Measurements from ENCODE around the gene CASK.
"Not testable (repeated sequence)": the region's sequence is repeated elsewhere in the genome, so short reads cannot be mapped to it uniquely, and the experiment has no call there.

CASK gene

DNA sequence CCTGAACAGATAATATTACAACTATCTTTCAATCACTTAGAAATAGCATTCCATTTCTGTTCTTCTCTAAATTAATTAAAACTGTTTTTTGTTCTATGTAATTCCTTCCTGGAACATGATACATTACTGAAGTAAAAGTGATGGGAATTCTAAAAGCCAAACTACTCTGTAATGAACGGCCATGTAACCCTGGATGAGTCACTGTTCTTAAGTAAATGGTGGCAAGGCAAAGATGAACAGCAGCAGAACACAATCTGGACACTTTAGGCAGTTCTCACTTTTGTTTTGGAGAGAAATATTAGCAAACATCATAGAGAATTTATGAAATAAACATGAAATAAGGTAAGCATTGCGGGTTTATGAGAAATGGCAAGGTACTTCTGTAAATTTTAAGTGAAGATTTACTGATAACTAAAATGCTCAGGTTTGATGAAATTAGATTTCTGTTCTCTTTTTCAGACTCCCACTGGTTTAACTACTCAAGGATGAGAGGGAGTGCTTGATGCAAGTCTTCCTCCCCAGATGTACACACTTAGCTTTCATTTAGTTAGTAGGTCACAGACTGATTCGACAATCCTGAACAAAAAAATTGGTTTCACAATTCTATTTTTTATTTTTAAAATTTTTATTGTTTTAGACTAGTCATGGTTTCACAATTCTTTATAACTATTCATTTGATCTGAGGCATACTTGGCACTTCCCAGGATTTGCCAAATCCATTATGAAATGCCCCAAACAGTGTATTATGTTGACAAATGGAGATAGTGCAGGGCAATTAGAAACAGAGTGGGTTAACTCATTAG lies 200.3 kb downstream of the CASK start:
- DNase-seq, result no peak

GRCh38 chrX:41722214-41722613 lies 201.1 kb downstream of the CASK start:
- no peak for DNase-seq

- DNase-seq, result no peak
Observed at GRCh38 chrX:41721590-41721989, 201.8 kb downstream of the CASK start.

DNA sequence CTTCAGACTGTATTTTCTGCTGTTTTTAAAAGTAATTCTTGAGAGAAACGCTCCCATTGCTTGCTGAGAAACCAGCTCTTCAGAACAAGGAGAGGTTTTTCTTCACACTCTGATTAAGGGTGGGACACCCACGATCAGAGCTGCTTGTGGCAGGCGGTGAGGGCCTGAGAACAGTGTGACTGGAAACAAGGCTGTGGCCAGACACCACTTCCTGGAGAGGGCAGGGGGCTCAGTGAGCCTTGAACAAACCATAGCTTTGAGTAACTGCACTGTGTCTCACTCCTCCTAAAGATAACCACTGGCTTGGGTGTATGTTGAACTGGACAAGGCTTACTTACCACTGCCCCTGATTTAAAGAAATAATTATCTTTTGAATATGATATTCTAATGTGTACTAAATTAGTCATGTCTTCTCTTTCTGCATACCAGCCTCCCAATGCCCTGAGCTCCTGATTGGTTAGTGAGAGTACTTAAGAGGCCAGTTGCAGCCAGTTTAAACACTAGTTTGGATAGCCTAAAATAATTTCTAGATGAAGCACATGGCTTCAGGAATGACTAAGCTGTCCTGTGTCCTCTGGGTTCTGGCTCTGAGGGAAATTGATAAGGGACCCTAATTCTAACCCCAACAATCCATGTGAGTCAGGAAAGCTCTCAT lies 203.1 kb downstream of the CASK start:
- no peak for DNase-seq

DNA sequence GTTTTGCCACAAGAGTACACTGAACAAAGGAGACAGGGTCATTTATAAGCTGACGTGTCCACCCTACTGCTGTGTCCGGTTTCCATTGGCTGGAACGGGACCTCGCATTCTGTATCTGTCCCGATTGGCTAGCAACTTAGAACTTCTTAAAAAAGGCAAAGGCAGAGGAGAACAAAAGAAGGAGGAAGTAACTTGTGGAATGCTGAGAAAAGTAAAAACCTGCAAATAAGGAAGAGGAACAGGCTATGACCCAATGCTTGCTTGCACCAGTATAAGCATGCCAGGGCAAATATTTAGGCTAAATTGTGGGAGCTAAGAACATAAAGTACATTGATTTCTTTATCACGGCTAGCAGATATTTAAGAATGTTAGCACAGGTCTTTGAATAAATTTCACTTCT lies 203.7 kb downstream of the CASK start:
- DNase-seq, result not testable (repeated sequence)

DNA sequence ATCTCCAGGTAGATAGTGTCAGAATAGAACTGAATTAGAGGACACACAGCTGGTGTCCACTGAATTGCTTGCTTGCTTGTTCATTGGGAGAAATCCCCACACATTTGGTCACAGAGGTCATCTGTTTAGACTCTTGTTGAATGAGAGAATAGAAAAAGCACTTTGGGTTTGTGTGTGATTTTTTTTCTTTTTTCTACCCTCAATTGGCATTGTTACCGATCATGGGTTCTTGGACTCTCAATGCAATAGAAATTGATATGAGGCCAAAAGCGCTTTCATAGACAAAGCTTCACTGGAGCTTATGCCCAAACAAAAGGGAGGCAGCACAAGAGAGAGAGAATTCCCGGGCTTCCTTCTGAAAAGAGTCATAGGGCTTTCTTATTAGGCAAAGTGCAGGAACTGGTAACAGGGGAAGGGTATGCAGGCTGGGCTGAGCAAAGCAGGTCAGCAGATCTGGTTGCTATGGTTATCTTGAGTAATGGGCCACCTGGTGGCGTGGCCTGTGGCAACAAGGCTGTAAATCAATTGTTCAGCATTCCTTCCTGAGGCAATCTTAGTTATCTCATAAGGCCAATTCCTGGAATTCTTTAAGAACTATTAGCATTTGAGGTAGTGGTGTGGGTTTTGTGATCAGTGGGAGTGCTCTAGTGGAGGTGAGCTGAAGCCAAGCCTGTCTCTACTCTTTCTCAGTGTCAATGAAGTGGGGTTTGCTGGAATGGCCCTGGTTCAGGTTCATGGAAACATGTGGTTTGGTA lies 204.7 kb downstream of the CASK start:
- DNase-seq, result no peak

GRCh38 chrX:41716767-41717473 lies 206.4 kb downstream of the CASK start:
- DNase-seq, result no peak

GRCh38 chrX:41716222-41716621 lies 207.1 kb downstream of the CASK start:
- no peak for DNase-seq

- no peak for DNase-seq
Observed at GRCh38 chrX:41711021-41711667, 212.2 kb downstream of the CASK start.

DNA sequence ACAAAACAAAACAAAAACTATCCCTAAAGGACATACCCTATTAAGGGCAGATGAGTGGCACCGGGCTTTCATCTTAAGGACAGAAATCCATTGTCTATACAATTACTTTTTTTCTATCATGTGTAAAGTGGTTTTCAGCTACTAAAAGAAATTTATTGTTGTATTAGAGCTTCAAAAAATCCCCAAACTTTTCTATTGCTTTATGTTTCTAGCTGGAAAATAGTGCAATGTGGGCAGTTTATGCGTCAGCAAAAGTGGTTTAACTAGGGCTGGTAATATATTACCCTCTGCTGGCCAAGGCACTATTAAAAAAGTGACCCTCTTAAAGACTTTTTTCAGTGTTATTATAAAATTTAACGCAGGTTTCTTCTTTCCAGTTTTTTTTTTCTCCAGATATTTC lies 214.9 kb downstream of the CASK start:
- no peak for DNase-seq

GRCh38 chrX:41707218-41707617 lies 216.1 kb downstream of the CASK start:
- DNase-seq, result no peak

GRCh38 chrX:41705680-41706374 lies 217.5 kb downstream of the CASK start:
- no peak for DNase-seq

GRCh38 chrX:41705042-41705441 lies 218.3 kb downstream of the CASK start:
- no peak for DNase-seq

DNA sequence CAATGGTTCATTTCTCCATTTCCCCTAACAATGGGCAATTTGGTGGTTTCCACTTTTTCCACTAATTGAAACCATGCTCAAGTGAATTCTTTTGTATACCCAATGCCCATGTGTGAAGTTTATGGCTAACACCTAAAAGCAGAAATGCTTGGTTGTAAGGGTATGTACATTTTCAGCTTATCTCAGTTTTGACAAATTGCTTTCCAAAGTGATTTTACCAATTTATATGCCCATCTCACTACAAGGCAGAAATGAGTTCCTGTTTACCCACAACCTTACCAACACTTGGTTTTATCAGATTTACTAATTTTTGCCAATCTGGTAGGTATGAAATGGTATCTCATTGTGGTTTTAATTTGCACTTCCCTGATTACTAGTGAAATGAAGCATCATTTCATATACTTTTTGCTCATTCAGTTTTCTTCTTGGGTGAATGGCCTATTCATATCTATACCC lies 219.8 kb downstream of the CASK start:
- no peak for DNase-seq

- no peak for DNase-seq
Observed at GRCh38 chrX:41695426-41695825, 227.9 kb downstream of the CASK start.

DNA sequence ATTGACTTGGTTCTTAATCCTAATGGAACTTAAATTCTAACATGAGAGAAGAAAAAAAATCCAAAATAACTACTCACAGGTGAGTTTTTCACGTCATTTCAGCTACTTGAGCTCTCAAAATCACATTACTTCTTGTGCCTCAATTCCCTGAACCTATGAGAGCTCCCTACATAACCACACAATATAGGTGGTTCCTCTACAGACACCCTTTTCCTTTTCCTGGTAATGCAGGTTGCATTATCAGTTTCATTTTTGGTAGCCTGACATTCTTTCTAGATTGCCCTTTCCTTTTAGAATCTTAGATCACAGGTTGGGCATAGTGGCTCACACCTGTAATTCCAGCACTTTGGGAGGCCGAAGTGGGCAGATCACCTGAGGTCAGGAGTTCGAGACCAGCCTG lies 230.3 kb downstream of the CASK start:
- DNase-seq, result no peak

DNA sequence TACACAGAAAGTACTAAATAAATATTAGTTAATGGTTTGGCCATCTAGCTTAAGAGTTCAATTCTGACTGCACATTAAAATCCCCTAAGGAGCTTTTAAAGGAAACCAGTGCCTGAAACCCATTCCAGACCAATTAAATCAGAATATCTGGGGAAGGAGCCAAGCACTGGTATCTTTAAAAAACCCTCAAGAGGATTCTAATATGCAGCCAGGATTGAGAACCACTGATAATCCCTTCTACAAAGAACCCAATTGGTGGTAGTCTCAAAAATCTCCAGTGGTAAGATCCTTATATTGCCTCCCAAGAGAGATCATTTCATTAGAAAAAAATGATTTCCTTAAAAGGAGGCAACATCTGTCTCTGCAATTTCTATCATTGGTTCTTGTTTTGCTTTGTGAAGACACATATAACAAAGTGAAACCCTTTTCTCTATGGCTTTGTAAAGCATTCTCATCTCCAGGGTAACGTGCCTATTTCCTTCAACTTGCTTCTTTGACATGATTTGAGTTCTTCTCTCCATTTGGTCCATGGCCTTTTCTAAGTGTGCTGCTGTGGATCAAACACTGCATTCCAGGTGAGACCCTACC lies 231.1 kb downstream of the CASK start:
- no peak for DNase-seq

- DNase-seq, result no peak
Observed at GRCh38 chrX:41689711-41690110, 233.6 kb downstream of the CASK start.

DNA sequence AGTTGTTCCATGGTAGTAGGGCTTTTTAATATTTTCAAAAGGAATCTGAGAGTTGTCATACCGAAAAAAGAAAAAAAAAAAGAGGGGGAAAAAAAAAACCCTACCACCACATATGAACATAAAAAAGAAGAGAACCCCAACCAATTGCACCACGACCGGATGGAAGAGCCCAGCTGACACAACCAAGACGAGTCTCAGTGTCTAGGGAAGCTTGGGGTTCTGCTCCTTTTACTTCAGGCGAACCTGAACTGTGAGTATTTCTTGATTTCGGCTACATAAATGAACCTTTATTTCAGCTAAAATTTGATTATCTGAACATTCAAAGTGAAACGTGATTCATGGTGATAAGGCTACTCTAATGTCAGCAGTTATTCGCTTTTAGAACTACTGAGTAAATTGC lies 234.5 kb downstream of the CASK start, which contains the start of gene GPR34:
GPR34 (plus strand) TSS at position 139 of the 400 bp plus-strand sequence. CDS start 6,661 bp downstream, outside the sequence.
- no peak for DNase-seq

GRCh38 chrX:41688156-41688555 lies 235.2 kb downstream of the CASK start:
- DNase-seq, result no peak

- DNase-seq, result no peak
Observed at GRCh38 chrX:41686788-41687187, 236.6 kb downstream of the CASK start.

All from NCI-H526 treated with DMSO at 0.1 percent for 48 hours (cell line).